K562 (cell line): ENCODE data around the gene SFXN3.

Experiments
- CTCF ChIP-seq, 3 experiments: IDR thresholded peaks in 2 of 3; conservative IDR thresholded peaks in 1 of 3; 2 replicates each; pipeline ENCODE4 v1.5.1; 2011 to 2012; ENCODE audit warnings: low read length in 3 of 3, mild to moderate bottlenecking in 3 of 3, control low read depth in 2 of 3, improper control_type of control experiment in 1 of 3, inconsistent platforms in 1 of 3, low read depth in 1 of 3, mixed read lengths in 1 of 3, moderate library complexity in 1 of 3; ENCODE audit not compliant: insufficient read depth in 2 of 3
- PYGO2 ChIP-seq: fragments of 450-650 bp; IDR thresholded peaks from 2 replicates; pipeline ENCODE4 v1.6.1; 2016; ENCODE audit warnings: mild to moderate bottlenecking, missing genetic modification characterization, moderate library complexity, missing compliant biosample characterization

DNA sequence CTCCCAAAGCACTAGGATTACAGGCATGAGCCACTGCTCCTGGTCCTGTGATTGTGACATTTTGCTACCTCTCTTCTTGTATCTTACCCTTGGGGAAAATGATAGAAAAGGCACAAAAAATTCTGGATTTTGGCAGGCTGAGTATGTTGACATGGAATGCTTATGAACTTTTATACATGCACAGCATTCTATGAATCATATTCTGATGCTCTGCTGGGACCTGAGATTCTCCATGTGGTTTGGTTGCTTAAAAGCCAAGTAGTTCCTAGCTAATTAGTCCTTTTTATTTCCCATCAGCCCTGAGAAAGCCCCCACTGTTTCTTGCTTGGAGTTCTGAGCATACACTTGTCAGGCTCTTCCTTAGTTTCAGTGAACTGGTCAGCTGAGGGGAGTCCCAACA is 22.5 kb downstream of the SFXN3 start:
- TF ChIP-seq PYGO2 (tag) (no peak), CTCF (IDR thresholded peaks at IDR 0.05 in 2 of 3, conservative IDR thresholded peaks at IDR 0.05 in 1 of 3; ENCODE audit: insufficient read depth in 2 of 3, low read depth in 1 of 3, low read length in 3 of 3) (no peak)
